NCI-H748 treated with DMSO at 0.1 percent for 48 hours (cell line): ENCODE data around the gene RACGAP1.
"Not testable (repeated sequence)": the region's sequence is repeated elsewhere in the genome, so short reads cannot be mapped to it uniquely, and the experiment has no call there.

ENCODE experiments used
- DNase-seq: peaks from one replicate; lab custom pipeline; 2025; lab: John Stamatoyannopoulos, UW

RACGAP1 gene

DNA sequence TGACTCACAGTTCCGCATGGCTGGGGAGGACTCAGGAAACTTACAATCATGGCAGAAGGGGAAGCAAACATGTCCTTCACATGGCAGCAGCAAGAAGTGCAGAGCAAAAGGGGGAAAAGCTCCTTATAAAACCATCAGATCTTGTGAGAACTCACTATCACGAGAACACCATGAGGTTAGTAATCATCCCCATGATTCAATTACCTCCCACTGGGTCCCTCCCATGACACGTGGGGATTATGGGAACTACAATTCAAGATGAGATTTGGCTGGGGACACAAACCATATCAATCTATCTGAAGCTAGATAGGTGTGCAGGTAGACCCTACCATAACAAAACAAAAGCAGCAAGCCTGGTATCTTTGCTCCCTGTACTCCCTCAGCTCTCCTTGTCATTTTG is 38.8 kb downstream of the RACGAP1 start:
- not testable (repeated sequence) for DNase-seq

DNA sequence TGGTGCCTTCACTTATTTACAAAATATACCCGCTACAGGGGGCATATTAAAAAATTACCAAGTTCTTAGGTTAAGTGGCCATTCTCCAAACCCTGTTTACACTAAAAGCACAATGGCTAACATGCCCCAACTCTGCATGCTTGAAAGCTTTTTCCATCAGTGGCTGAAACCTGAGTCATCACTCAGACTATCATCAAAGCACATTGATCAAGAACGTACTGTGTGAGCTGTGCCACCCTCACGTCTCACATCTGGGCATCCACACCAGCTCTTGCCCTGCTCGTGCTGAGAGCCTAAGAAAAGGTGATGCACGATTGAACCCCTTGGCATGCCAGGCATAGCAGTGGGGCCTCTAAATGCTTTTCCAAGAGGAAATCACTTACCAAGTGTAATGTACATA is 39.3 kb downstream of the RACGAP1 start:
- DNase-seq, result no peak

DNA sequence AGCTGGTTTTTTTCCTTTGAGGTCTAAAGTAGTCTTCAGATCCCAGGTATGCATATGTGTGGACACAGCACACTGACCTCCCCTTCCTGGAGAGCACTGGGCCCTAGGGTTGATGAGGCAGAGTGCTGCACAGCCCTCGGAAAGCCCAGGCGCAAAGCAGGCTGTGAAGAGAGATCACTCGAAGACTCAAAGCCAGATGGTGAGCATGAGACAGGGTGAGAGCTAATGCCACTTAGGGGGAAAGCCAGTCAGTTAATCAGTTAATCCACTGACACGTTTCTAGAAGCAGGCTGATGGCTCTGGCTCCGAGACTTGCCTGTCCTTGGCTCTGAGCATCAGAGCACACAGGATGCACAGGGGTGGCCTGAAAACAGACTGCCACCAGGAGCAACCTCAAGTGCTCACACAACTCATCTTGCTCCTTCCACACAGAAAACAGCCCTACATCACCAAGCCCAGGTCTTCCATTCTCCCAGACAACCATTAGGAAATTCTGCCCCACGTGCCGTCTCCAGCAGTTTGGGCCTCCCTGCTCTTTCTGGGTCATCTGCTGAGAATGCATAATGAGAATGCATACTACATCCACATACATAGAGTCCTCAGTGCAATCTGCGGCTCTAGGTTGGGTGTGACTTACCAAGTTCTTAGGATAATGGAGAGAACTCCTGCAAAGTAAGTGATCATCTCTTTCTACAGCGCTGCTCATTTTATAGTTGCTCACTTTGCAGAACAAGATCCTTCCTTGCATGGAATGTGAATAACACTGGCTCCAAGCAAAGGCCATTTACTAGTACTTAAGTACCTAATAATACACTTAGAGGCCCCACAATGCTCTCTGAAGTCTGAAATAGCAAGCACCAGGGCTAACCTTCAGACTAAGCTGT is 40.6 kb downstream of the RACGAP1 start:
- DNase-seq, result no peak

DNA sequence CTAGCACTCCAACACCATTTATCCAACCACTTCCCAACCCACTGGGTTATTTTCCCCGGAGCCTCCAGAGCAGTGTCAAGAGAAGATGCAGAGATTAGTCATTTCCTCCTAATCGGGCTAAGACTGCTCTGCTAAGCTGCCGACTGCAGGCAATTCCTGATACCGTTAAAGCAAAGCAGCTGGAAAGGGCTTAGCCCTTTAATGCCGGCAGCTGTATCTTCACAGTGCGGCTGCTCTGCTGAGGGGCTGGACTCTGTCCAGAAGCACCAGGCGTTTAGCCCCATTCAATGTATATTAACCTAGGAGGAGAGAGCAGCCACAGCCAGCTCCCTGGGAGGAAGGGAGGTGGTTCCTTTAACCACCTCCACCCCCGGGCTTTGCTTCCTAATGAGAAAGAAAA is 41.4 kb downstream of the RACGAP1 start:
- no peak for DNase-seq

DNA sequence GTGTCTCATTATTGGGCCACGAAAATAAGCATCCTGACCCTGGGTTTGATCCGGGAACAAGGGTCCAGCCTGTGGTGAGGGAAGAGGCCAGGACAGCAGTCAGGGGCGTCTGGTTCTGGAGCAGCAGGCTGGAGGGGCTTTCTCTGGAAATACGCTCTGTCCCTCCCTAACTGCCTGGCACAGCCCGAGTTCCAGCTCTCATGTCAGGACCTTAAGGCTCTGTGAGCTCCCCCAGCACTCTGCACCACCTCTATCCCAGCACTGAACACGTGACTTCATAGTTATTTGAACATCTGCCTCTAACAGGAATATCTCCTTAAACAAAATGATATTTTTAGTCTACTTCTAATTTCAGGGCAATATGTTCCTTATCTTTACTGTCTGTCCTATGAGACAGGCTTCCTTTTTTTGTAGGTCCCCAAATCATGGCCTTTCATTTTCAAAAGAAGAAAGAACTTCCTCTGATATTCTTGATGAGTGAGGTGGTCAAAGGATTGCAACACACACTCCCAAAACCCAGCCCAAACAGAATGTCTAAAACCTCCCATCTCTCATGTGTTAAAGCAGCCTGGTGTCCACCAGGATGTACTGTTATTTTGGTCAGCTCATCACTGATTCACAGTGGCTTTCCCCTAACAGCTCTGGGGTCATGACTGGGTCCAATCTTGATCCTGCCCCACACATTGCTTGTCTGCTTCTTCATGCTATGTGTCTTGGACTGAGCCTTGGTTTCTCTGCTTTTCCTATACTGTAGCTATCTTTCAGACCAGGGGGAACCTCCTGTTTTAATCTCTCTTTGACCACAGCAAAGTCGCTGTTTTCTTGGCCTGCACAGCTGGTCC is 42.8 kb downstream of the RACGAP1 start:
- DNase-seq, result no peak

DNA sequence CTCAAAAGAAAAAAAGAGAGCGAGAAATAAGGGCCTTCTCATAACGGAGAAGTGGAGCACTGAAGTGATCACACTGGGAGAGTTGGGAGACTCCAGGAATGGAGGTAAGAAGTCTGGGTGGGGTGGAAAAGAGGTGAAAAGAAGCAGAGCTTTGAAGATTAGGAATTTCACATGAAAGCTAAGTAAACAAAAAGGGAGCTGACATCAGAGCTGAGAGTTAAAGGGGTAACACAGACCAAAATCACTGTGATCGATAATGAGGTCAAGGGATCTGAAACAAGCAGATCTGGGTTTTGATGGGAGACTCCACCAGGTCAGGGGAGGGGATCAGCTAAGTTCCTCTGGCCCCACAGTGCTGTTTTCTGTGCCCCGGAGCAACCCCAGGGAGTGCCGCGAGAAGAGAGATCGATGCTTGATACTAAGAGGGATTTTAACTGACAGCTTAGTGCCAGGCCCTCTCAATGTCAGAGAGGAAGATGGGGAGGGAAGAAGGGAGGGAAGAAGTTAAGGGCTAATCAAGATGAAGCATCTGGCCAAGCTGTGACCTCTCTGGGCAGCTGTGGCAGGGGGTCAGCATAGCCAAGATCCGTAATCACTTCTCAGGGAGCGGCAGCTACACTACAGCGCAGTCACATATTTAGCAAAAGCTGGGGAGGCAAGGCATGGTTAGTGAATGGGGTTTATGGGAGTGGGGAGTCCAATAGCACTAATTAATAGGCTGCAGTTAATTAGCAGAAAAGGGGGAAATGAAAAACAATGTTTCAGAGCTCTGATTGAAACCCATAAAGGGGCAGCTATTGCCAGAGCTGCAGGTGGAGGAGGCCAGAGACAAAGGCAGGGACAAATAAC is 44.6 kb downstream of the RACGAP1 start:
- DNase-seq, result no peak

DNA sequence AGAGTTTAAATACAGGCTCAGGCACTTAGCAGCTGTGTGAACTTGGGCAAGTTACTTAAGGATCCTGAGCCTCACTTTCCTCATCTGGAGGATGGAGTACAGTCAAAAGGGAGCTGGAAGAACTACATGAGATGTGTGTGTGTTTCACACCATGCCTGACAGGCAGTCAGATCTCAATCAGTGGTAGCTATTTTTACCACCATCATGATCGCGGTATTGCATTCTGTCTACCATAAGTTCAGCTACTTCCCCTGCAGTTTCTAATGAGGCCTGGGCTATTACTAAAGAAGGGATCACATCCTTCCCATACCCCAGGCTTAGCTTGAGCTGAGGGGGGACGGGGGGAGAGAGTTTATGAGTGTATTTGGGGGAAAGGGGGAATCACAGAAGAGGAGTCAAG is 45.5 kb downstream of the RACGAP1 start:
- no peak for DNase-seq

DNA sequence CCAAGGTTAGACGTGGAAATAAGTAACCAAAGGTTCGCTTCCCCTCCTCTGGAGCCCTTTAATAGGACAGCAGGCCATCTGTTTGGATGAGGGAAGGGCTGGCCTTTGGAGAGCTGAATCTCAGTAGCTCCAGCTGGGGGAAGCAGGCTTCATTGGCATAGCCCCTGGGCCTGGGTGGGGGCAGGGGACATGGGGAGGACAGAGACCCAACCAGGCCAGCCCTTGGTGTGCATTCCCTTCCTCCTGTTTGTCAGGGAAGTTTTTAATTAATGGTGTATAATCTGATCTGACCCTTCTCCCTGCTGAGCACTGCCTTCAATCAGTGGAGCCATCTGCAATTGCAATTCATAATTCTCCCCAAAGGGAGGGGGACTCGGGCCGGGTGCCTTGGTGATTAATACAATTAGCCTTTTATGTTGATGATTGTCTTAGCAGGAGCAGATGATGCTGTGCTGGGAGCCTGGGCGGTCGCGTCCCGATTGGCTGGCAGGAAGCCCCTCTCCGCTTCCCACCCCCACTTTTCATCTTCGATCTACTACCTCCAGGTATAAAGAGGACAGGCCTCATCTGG is 46.2 kb downstream of the RACGAP1 start:
- no peak for DNase-seq

DNA sequence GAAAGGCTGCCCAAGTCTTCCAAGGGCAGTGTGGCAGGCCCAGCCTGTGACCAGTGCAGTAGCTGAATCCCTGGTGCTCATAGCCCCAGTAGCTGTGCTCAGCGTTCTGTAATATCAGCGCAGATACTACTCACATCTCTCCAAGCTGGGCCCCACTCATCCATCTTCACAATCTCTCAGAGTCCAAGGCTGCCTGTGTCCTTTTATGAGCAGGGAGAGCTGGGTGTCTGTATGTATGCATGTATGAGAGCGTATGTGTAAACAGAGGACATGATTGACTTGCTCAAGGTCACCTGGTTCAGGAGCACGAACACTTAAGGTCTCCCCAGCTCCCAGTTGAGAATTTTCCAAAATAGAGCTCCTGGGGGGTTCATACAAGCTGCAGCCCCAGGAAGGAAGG is 47.2 kb downstream of the RACGAP1 start:
- no peak for DNase-seq

DNA sequence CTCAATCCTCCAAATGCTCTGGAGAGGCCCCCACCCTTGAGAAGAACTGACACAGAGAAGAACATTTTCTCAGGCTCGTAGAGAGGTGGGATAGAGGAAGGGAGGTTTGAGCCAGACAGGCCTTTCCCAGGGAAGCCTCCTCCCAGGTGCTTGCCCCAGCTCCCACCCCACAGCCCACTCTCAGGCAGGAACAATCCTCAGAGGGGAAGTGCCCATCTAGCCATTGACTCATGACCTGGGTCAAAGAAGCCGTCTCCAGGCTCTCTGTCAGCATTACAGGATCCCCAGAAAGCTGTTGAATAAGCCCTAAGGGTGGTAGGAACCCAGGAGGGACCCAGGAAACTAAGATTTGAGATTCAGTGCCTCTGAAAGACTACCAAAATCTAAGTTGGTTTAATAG is 48.7 kb downstream of the RACGAP1 start:
- no peak for DNase-seq

DNA sequence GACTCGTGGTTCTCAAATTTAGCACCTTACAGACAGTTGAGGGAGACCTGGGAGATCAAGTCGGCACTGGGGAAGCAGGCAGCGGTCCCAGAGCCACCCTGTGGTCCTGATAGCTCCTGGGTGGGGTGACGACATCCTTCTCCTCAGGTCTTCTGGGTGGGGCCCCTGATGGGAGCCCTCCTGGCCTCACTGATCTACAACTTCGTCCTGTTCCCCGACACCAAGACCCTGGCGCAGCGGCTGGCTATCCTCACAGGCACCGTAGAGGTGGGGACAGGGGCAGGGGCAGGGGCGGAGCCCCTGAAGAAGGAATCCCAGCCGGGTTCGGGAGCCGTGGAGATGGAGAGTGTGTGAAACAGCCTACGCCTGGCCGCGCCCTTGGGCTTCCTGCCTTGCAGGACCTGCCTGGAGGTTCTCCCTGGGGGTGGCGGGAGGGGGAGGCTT is 50.0 kb downstream of the RACGAP1 start:
- DNase-seq, result no peak

DNA sequence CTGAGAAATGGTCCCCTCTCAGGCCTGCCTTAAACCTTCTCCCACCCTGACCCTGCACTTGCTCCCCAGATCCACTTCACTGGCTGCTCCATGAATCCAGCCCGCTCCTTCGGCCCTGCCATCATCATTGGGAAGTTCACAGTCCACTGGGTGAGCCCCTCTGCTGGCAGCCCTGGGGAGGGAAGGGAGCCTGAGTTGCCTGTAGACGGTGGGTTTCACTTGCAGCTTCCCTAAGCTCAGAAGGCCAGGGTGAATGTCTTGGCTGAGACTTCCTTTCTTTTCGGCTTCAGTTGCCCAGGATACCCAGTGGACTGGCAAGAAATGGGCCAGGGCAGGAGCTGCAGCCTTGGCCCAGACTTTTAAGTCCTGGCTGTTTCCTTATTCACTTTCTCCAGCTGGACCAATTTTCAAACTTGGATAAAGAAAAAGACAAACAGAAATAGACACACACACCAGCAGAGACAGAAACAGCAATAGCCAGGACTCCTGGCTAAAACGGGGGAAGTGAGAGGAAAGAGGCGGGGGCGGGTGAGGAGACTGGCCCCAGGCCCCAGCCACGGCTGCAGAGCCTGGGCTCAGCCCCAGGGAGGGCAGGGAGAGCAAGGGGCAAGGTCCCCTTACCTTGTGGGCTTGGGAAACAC is 50.5 kb downstream of the RACGAP1 start:
- no peak for DNase-seq

DNA sequence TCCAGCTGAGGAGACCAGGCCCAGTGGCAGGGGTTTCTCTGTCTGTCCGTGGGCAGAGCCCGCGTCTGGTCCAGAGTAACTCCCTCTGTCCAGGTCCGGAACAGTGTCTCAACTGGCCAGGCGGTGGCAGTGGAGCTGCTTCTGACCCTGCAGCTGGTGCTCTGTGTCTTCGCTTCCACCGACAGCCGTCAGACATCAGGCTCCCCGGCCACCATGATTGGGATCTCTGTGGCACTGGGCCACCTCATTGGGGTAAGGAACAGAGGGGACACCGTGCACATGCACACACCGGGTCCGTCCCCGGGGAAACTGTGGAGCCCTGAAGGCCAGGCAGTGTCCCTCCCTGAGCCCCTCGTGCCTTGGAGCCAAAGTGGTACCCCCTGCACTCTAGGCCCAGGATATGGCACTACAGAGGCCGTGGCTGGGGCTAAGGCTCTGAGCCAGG is 51.0 kb downstream of the RACGAP1 start:
- DNase-seq, result no peak

DNA sequence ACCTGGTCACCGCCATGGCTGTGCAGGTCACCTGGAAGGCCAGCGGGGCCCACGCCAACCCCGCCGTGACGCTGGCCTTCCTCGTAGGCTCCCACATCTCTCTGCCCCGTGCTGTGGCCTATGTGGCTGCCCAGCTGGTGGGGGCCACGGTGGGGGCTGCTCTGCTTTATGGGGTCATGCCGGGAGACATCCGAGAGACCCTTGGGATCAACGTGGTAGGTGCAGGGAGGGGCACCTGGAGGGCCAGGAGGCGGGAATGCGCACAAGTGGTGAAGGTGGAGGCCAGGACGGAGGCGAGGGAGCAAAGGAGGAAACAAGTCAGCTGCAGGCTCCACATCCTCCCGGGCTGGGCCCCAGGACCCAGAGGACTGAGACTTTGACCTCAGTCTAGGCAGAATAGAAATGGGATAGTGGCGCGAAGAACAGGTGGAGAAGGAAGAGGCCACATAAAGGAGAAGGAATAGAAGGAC is 51.9 kb downstream of the RACGAP1 start:
- DNase-seq, result no peak

DNA sequence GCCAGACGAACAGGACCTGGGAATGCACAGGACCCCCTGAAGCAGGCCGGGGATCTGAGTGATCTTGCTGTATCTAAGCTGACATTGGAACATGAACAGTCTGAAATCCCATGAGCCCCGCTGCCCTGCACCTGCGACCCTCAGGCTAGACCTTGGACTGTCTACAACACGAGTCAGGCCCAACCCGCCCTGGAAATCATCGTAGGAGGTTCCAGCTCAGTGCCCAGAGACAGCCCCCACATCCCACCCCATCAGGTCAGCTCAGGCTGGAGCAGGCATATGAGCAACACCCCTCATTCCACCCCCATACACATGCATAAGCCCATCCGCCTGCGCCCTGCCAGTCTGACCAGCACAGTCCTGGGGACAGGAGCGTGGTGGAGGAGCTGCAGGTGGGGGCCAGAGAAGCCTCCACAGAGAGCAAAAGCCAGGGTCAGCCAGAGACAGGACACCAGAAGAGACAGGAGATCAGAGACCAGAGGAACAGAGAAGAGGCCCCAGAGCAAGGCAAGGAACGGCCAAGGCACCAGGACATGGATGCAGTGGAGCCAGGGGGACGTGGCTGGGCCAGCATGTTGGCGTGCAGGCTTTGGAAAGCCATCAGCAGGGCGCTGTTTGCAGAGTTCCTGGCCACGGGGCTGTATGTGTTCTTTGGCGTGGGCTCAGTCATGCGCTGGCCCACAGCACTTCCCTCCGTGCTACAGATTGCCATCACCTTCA is 52.5 kb downstream of the RACGAP1 start, which contains the start of gene AQP6:
AQP6 (plus strand) TSS at position 307 of the 720 bp plus-strand sequence; CDS start at position 534, 227 bp downstream.
- DNase-seq, result no peak

DNA sequence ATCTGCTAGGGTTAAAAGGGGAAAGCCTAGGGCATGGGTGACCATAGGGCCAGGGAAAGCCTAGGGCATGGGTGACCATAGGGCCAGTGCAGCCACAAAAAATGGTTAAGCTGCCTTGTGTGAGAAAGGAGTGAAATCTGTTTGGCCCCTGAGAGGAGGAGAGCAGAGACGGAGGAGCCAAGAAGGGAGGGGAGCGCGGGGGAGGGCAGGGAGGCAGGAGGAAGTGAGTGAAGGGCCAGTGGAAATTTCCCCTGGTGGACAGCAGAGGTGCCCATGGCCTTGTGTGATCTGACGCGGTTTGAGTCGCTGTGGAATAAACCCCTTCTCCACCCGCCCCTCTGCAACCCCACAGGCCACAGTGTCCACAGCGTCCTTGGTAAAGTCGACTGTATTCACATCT is 53.2 kb downstream of the RACGAP1 start:
- no peak for DNase-seq

DNA sequence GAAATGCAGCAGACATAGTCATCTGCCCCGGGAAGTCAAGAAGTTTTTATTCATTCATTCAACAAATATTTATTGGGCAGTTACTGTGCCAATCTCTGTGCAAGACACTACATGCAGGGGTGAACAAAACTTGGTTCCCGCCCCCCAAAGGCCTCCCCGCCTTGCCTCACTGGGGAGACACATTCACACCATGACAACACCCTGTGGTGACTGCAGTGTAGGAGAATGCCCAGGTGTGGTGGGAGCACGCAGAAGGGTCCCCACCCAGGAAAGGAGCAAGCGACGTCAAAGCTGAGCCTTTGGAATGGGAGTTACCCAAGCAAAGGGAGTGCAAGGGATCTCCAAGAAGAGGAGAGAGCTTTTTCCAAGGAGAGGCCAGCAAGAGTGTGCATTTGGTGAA is 54.2 kb downstream of the RACGAP1 start:
- DNase-seq, result no peak

DNA sequence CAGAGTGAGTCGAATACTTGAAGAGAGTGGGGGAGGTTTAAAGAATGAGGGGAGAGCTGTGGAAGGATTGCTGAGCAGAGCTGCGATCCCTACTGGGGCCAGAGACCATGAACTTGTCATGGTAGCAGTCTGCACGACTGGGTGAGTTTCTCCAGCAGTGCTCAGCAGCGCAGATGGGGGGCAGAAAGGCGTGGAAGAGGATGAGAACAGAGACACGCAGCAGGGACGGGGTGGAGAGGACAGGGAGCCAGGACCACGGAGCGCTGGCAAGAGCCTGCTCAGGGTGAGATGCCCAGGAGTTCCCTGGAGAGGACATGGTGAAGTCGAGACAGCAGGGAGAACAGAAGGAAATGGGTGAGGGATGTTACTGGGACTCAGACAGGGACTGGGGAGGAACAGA is 54.6 kb downstream of the RACGAP1 start:
- no peak for DNase-seq

DNA sequence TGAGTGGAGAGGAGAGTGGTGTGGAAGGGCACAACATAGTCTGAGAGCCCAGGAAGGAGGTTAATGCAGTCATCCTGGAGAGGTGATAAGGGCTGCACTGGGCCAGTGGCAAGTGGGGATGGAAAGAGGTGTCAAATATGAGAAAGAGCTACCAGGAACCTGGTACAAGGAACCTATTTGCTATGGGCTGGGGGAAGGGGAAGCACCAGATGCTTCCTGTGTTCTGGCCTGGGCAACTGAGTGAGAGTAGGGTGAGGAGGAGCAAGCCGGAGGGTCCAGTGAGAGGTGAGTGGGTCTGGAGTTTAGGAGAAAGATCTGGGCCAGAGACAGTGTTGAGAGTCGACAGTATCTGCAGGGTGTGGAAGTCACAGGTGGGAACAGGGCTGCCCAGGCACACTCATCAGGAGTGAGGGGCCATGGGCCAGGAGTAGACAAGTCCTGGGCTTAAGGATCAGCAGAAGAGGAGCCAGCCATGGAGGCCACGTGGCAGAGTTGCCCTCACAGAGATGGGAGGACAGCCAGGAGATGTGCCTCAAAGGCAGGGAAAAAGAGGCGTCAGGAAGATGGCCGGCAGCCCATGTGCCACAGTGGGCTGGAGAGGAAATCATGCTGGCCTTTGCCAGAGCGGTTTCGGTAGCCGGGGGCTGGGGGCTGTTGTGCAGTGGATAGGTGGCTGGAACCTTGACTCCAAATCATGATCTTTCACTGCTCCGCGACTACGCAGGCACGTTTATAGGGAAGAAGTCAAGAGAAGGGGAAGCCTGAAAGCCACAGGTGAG is 55.5 kb downstream of the RACGAP1 start:
- no peak for DNase-seq

DNA sequence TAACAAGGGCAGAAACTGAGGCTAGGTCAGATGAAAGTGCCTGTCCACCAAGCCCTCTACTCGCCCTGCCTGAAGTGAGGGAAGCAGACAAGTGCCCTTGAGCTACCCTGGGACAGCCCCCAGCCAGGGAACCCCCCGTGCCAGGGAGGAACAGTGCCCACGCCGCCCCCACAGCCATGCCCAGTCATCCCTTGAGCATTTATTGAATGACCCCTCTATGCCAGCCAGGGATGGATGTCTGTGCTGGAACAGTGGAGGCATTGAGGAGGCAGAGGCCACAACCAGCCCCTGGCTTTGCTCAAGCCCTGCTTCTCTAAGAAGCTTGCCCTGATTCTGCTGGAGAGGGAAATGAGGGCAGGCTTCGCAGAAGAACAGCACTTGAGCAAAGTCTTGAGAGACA is 56.3 kb downstream of the RACGAP1 start:
- no peak for DNase-seq
